GM19043 (cell line): ENCODE results near the gene CCDC15.
"Not testable (repeated sequence)": the region's sequence is repeated elsewhere in the genome, so short reads cannot be mapped to it uniquely, and the experiment has no call there.

Source experiments
- ATAC-seq: cut with Tn5 transposase; IDR thresholded peaks from one replicate; pipeline ENCODE4 v1.9.1; 2021; ENCODE audit warnings: low read depth; ENCODE audit not compliant: unreplicated experiment

The CCDC15 gene

GRCh38 chr11:124984512-124984854 is 30.5 kb downstream of the CCDC15 start:
- no peak for ATAC-seq

GRCh38 chr11:124987096-124987495 is 33.1 kb downstream of the CCDC15 start:
- ATAC-seq: no peak

GRCh38 chr11:124988063-124988462 is 34.1 kb downstream of the CCDC15 start:
- no peak for ATAC-seq

- ATAC-seq: no peak
Measured at GRCh38 chr11:125001079-125001778, 47.2 kb downstream of the CCDC15 start.

GRCh38 chr11:125001849-125002248 is 47.8 kb downstream of the CCDC15 start:
- ATAC-seq: no peak

- ATAC-seq: no peak
Measured at GRCh38 chr11:125005491-125005890, 51.5 kb downstream of the CCDC15 start.

GRCh38 chr11:125016413-125016812 is 62.4 kb downstream of the CCDC15 start:
- ATAC-seq: no peak

GRCh38 chr11:125020342-125020741 is 66.3 kb downstream of the CCDC15 start:
- no peak for ATAC-seq

- ATAC-seq: no peak
Measured at GRCh38 chr11:125022551-125022950, 68.5 kb downstream of the CCDC15 start.

- ATAC-seq: no peak
Measured at GRCh38 chr11:125025968-125026367, 72.0 kb downstream of the CCDC15 start.

GRCh38 chr11:125029431-125029830 is 75.4 kb downstream of the CCDC15 start:
- not testable (repeated sequence) for ATAC-seq

GRCh38 chr11:125036933-125037332 is 82.9 kb downstream of the CCDC15 start:
- ATAC-seq: no peak

- no peak for ATAC-seq
Measured at GRCh38 chr11:125049164-125049792, 95.3 kb downstream of the CCDC15 start.

GRCh38 chr11:125052047-125052446 is 98.0 kb downstream of the CCDC15 start:
- ATAC-seq: no peak

- ATAC-seq: no peak
Measured at GRCh38 chr11:125053167-125053566, 99.2 kb downstream of the CCDC15 start.

- ATAC-seq: no peak
Measured at GRCh38 chr11:125055107-125055715, 101.2 kb downstream of the CCDC15 start.

- ATAC-seq: not testable (repeated sequence)
Measured at GRCh38 chr11:125056111-125056510, 102.1 kb downstream of the CCDC15 start.

- no peak for ATAC-seq
Measured at GRCh38 chr11:125056931-125057692, 103.1 kb downstream of the CCDC15 start.

GRCh38 chr11:125057693-125058016 is 103.7 kb downstream of the CCDC15 start:
- ATAC-seq: no peak

- no peak for ATAC-seq
Measured at GRCh38 chr11:125061281-125061680, 107.3 kb downstream of the CCDC15 start.

GRCh38 chr11:125062218-125062930 is 108.4 kb downstream of the CCDC15 start:
- ATAC-seq: peak; percentile 2
